Non-pigmented ciliary epithelial cell (primary cell): ENCODE measurements around the gene HARBI1.

Experiments used
- DNase-seq: peaks from one replicate; pipeline ENCODE4 v3.0.0-alpha.2; 2010; ENCODE audit warnings: low read depth

The HARBI1 gene

GRCh38 chr11:46554213-46555147, 62.5 kb downstream of the HARBI1 start:
- no peak for DNase-seq

- DNase-seq = no peak
Measured at GRCh38 chr11:46553814-46554212, 63.2 kb downstream of the HARBI1 start.
